HepG2 (cell line): Measurements from ENCODE around the gene ITGA7. TPM values are rescaled to one million over a fixed set of nuclear protein-coding genes. Genes with fewer than 3 reads are reported as not detected.
A peak's percentile ranks its signal among the peaks of the same experiment; 100 is the strongest.

ENCODE experiments used
- CAMTA2 ChIP-seq: sonication (generic); formaldehyde crosslinking; IDR thresholded peaks from 2 replicates; pipeline ENCODE4 v1.4.0; 2020; ENCODE audit warnings: mild to moderate bottlenecking, missing genetic modification reagents, borderline replicate concordance
- KAT8 ChIP-seq: IDR thresholded peaks from 2 replicates; pipeline ENCODE4 v1.6.1; 2016; ENCODE audit warnings: missing genetic modification reagents, missing compliant biosample characterization
- MLLT10 ChIP-seq: sonication (generic); formaldehyde crosslinking; IDR thresholded peaks from 2 replicates; pipeline ENCODE4 v1.4.0; 2020; ENCODE audit warnings: missing genetic modification reagents
- NFE2L2 ChIP-seq: fragments of 150-350 bp; IDR thresholded peaks from 2 replicates; pipeline ENCODE4 v1.6.1; 2014; ENCODE audit warnings: low read length
- SMARCC2 ChIP-seq: fragments of 450-650 bp; IDR thresholded peaks from 2 replicates; pipeline ENCODE4 v1.6.1; 2017; ENCODE audit warnings: antibody characterized with exemption, mild to moderate bottlenecking
- SP1 ChIP-seq, 2 experiments: fragments of 450-650 bp in 1 of 2; sonication (generic) in 1 of 2; formaldehyde crosslinking in 1 of 2; IDR thresholded peaks; 2 replicates each; pipeline versions ENCODE4 v1.4.0 to v1.6.1; 2016 to 2020; ENCODE audit warnings: missing genetic modification reagents in 1 of 2
- ZBTB3 ChIP-seq: sonication (generic); formaldehyde crosslinking; IDR thresholded peaks from 2 replicates; pipeline ENCODE4 v1.4.0; 2020; ENCODE audit warnings: low read depth, mild to moderate bottlenecking, moderate library complexity, missing genetic modification reagents, borderline replicate concordance
- ZNF776 ChIP-seq: sonication (generic); formaldehyde crosslinking; IDR thresholded peaks from 2 replicates; pipeline ENCODE4 v1.4.0; 2020; ENCODE audit warnings: mild to moderate bottlenecking, missing genetic modification reagents
- ZSCAN29 ChIP-seq: sonication (generic); formaldehyde crosslinking; conservative IDR thresholded peaks from 2 replicates; pipeline ENCODE4 v1.4.0; 2020; ENCODE audit warnings: mild to moderate bottlenecking, missing genetic modification reagents
- polyA plus RNA-seq, 8 experiments: library from polyadenylated mRNA; depleted of rRNA in 3 of 8; stranded (reverse) in 7 of 8; unstranded in 1 of 8; fragments of >200 nt; fragmentation: Illumina TruSeq in 4 of 8; extraction: Trizol in 4 of 8; gene quantifications; 2 replicates each; pipeline versions ENCODE4 v1.2.1 to v1.2.3, GENCODE V29; 2011 to 2016; ENCODE audit warnings: low read depth in 4 of 8, missing spikeins in 1 of 8, mixed read lengths in 1 of 8; ENCODE audit not compliant: insufficient read depth in 1 of 8
- total RNA-seq, 5 experiments: library from RNA; depleted of rRNA; stranded (reverse); fragments of >200 nt; fragmentation: Illumina TruSeq; extraction: Trizol; gene quantifications; 2 replicates each; pipeline ENCODE4 v1.2.3, GENCODE V29; 2016; ENCODE audit warnings: low read depth in 1 of 5
- TF ChIP-seq, protein P1 (sequence below): sonication (generic); formaldehyde crosslinking; IDR thresholded peaks from one replicate; pipeline ENCODE4 v1.5.1; 2020; ENCODE audit warnings: mild to moderate bottlenecking, missing genetic modification reagents; ENCODE audit errors: not compliant biosample characterization
- TF ChIP-seq, protein P2 (sequence below): IDR thresholded peaks from 2 replicates; pipeline ENCODE4 v1.6.1; 2016; ENCODE audit warnings: missing compliant biosample characterization, missing genetic modification reagents, borderline replicate concordance
- TF ChIP-seq, protein P3 (sequence below): sonication (generic); formaldehyde crosslinking; conservative IDR thresholded peaks from 2 replicates; pipeline ENCODE4 v1.8.0; 2022; ENCODE audit warnings: low read depth, missing genetic modification reagents
- TF ChIP-seq, protein P4 (sequence below): sonication (generic); formaldehyde crosslinking; IDR thresholded peaks from 2 replicates; pipeline ENCODE4 v1.8.0; 2022; ENCODE audit warnings: mild to moderate bottlenecking, missing genetic modification reagents, moderate library complexity
- TF ChIP-seq, protein P5 (sequence below): sonication (generic); formaldehyde crosslinking; IDR thresholded peaks from 2 replicates; pipeline ENCODE4 v1.5.0; 2020; ENCODE audit warnings: missing genetic modification reagents

Gene ITGA7
- total and polyA plus RNA-seq, 2 of the 13 experiments (the other 11 are each of a cell fraction or from before 2014, with no cell fraction given), result 0.65 to 0.75 TPM

DNA sequence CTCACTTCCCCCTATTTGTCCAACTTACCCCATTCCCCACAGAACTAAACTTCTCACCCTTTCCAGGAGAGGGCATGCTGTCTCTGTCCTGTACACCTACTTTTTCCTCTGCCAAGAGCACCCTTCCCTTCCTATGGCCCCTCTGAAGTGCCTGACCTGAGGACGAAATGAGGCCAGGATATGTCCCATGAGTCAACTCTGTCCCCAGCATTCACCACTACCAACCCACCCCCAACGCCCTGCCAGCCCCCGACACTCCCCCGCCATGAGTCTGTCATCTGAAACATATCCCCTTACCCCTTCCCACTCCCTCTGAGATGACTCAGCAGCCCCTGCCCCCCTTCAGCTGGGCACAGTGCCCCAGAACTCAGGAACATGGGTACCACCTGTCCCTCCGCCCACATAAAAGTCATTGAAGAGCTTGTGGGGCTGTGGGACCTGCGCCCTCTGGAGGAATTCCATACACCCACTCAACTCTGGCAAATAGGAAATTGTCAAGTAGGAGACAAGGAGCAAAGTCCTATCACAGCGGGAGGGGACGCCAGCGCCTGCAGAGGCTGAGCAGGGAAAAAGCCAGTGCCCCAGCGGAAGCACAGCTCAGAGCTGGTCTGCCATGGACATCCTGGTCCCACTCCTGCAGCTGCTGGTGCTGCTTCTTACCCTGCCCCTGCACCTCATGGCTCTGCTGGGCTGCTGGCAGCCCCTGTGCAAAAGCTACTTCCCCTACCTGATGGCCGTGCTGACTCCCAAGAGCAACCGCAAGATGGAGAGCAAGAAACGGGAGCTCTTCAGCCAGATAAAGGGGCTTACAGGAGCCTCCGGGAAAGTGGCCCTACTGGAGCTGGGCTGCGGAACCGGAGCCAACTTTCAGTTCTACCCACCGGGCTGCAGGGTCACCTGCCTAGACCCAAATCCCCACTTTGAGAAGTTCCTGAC is 26.3 kb downstream of the ITGA7 start (continued):
- TF ChIP-seq, protein P1, sequence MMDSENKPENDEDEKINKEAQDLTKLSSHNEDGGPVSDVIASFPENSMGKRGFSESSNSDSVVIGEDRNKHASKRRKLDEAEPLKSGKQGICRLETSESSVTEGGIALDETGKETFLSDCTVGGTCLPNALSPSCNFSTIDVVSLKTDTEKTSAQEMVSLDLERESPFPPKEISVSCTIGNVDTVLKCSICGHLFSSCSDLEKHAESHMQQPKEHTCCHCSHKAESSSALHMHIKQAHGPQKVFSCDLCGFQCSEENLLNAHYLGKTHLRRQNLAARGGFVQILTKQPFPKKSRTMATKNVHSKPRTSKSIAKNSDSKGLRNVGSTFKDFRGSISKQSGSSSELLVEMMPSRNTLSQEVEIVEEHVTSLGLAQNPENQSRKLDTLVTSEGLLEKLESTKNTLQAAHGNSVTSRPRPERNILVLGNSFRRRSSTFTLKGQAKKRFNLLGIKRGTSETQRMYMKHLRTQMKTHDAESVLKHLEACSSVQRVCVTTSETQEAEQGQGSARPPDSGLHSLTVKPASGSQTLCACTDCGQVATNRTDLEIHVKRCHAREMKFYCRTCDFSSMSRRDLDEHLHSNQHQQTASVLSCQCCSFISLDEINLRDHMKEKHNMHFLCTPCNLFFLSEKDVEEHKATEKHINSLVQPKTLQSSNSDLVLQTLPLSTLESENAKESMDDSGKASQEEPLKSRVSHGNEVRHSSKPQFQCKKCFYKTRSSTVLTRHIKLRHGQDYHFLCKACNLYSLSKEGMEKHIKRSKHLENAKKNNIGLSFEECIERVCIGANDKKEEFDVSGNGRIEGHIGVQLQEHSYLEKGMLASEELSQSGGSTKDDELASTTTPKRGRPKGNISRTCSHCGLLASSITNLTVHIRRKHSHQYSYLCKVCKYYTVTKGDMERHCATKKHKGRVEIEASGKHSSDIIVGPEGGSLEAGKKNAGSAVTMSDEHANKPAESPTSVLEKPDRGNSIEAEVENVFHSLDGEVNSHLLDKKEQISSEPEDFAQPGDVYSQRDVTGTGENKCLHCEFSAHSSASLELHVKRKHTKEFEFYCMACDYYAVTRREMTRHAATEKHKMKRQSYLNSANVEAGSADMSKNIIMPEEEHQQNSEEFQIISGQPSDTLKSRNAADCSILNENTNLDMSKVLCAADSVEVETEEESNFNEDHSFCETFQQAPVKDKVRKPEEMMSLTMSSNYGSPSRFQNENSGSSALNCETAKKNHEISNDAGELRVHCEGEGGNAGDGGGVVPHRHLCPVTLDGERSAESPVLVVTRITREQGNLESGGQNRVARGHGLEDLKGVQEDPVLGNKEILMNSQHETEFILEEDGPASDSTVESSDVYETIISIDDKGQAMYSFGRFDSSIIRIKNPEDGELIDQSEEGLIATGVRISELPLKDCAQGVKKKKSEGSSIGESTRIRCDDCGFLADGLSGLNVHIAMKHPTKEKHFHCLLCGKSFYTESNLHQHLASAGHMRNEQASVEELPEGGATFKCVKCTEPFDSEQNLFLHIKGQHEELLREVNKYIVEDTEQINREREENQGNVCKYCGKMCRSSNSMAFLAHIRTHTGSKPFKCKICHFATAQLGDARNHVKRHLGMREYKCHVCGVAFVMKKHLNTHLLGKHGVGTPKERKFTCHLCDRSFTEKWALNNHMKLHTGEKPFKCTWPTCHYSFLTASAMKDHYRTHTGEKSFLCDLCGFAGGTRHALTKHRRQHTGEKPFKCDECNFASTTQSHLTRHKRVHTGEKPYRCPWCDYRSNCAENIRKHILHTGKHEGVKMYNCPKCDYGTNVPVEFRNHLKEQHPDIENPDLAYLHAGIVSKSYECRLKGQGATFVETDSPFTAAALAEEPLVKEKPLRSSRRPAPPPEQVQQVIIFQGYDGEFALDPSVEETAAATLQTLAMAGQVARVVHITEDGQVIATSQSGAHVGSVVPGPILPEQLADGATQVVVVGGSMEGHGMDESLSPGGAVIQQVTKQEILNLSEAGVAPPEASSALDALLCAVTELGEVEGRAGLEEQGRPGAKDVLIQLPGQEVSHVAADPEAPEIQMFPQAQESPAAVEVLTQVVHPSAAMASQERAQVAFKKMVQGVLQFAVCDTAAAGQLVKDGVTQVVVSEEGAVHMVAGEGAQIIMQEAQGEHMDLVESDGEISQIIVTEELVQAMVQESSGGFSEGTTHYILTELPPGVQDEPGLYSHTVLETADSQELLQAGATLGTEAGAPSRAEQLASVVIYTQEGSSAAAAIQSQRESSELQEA (CRISPR knock-in tag), result no peak
- no peak; the same call in 1 of the 2 replicates for TF ChIP-seq CAMTA2 (CRISPR knock-in tag)
- no peak for TF ChIP-seq MLLT10
- peak; percentile 81 for TF ChIP-seq KAT8 (CRISPR knock-in tag)
- TF ChIP-seq SP1 (IDR thresholded peaks at IDR 0.05), result no peak
- 0 out of 2 replicates have a peak, but pooled peaks have one; percentile 36 for TF ChIP-seq SP1 (CRISPR knock-in tag; IDR thresholded peaks at IDR 0.05)
- TF ChIP-seq SMARCC2, result no peak
- TF ChIP-seq, protein P2, sequence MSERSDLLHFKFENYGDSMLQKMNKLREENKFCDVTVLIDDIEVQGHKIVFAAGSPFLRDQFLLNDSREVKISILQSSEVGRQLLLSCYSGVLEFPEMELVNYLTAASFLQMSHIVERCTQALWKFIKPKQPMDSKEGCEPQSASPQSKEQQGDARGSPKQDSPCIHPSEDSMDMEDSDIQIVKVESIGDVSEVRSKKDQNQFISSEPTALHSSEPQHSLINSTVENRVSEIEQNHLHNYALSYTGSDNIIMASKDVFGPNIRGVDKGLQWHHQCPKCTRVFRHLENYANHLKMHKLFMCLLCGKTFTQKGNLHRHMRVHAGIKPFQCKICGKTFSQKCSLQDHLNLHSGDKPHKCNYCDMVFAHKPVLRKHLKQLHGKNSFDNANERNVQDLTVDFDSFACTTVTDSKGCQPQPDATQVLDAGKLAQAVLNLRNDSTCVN, result no peak
- TF ChIP-seq, protein P3, sequence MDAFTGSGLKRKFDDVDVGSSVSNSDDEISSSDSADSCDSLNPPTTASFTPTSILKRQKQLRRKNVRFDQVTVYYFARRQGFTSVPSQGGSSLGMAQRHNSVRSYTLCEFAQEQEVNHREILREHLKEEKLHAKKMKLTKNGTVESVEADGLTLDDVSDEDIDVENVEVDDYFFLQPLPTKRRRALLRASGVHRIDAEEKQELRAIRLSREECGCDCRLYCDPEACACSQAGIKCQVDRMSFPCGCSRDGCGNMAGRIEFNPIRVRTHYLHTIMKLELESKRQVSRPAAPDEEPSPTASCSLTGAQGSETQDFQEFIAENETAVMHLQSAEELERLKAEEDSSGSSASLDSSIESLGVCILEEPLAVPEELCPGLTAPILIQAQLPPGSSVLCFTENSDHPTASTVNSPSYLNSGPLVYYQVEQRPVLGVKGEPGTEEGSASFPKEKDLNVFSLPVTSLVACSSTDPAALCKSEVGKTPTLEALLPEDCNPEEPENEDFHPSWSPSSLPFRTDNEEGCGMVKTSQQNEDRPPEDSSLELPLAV, result no peak
- TF ChIP-seq, protein P4, sequence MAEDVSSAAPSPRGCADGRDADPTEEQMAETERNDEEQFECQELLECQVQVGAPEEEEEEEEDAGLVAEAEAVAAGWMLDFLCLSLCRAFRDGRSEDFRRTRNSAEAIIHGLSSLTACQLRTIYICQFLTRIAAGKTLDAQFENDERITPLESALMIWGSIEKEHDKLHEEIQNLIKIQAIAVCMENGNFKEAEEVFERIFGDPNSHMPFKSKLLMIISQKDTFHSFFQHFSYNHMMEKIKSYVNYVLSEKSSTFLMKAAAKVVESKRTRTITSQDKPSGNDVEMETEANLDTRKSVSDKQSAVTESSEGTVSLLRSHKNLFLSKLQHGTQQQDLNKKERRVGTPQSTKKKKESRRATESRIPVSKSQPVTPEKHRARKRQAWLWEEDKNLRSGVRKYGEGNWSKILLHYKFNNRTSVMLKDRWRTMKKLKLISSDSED (CRISPR knock-in tag), result no peak
- TF ChIP-seq ZNF776 (CRISPR knock-in tag), result no peak
- no peak for TF ChIP-seq ZBTB3 (CRISPR knock-in tag)
- TF ChIP-seq ZSCAN29 (CRISPR knock-in tag), result no peak
- no peak for TF ChIP-seq NFE2L2
- TF ChIP-seq, protein P5, sequence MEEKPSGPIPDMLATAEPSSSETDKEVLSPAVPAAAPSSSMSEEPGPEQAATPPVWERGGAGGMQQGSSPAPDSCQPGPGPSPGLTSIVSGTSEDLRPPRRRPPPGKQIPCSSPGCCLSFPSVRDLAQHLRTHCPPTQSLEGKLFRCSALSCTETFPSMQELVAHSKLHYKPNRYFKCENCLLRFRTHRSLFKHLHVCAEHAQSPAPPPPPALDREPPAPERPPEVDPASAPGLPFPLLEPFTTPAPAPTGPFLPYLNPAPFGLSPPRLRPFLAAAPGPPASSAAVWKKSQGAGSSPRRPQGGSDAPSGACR (CRISPR knock-in tag), result 0 out of 2 replicates have a peak, but pooled peaks have one; percentile 55
